Loucy (cell line): ENCODE data around the gene LSM12.
"Not testable (repeated sequence)": the region's sequence is repeated elsewhere in the genome, so short reads cannot be mapped to it uniquely, and the experiment has no call there.

Experiments
- H2AFZ ChIP-seq: fragments of 200-600 bp; sonication (generic); 2 replicates; pipeline ENCODE4 v1.6.0; 2016; ENCODE audit warnings: antibody characterized with exemption, mild to moderate bottlenecking, low read length, moderate library complexity
- H3F3A ChIP-seq: fragments of 200-600 bp; 2 replicates; pipeline ENCODE4 v1.6.0; 2016; ENCODE audit warnings: antibody characterized with exemption, low read depth, mild to moderate bottlenecking
- H3K27me3 ChIP-seq: fragments of 200-600 bp; sonication (generic); 2 replicates; pipeline ENCODE4 v1.6.1; 2014; ENCODE audit warnings: low read length, mild to moderate bottlenecking; ENCODE audit not compliant: insufficient read depth, poor library complexity, severe bottlenecking
- H3K36me3 ChIP-seq: fragments of 200-600 bp; sonication (generic); 2 replicates; pipeline ENCODE4 v1.6.1; 2016; ENCODE audit warnings: low read length; ENCODE audit not compliant: insufficient read depth
- H3K4me1 ChIP-seq: fragments of 200-600 bp; sonication (generic); 2 replicates; pipeline ENCODE4 v1.5.1; 2014; ENCODE audit warnings: low read length, mild to moderate bottlenecking; ENCODE audit not compliant: insufficient read depth, poor library complexity, severe bottlenecking
- H3K4me2 ChIP-seq: fragments of 200-600 bp; sonication (generic); 2 replicates; pipeline ENCODE4 v1.6.0; 2014; ENCODE audit warnings: antibody characterized with exemption, low read length, low read depth, mild to moderate bottlenecking; ENCODE audit not compliant: poor library complexity, severe bottlenecking
- H3K4me3 ChIP-seq: fragments of 200-600 bp; sonication (generic); 2 replicates; pipeline ENCODE4 v1.5.1; 2014; ENCODE audit warnings: low read length, mild to moderate bottlenecking, mixed read lengths; ENCODE audit not compliant: poor library complexity, severe bottlenecking
- H3K79me2 ChIP-seq: fragments of 200-600 bp; sonication (generic); 2 replicates; pipeline ENCODE4 v1.6.1; 2014; ENCODE audit warnings: low read length; ENCODE audit not compliant: insufficient read depth
- H3K9ac ChIP-seq: fragments of 200-600 bp; sonication (generic); 2 replicates; pipeline ENCODE4 v1.6.0; 2014; ENCODE audit warnings: mild to moderate bottlenecking, low read depth, low read length, moderate library complexity; ENCODE audit not compliant: poor library complexity, severe bottlenecking
- H3K9me2 ChIP-seq: fragments of 200-600 bp; sonication (generic); replicated peaks from 2 replicates; pipeline ENCODE4 v1.6.1; 2016; ENCODE audit warnings: low read depth, low read length, mixed read lengths
- H3K9me3 ChIP-seq: fragments of 200-600 bp; sonication (generic); 2 replicates; pipeline ENCODE4 v1.6.1; 2014; ENCODE audit warnings: mild to moderate bottlenecking, antibody characterized with exemption, low read length, low read depth; ENCODE audit not compliant: insufficient read depth
- H4K20me1 ChIP-seq: fragments of 200-600 bp; sonication (generic); 2 replicates; pipeline ENCODE4 v1.6.0; 2014; ENCODE audit warnings: antibody characterized with exemption, low read length, mild to moderate bottlenecking; ENCODE audit not compliant: insufficient read depth, poor library complexity, severe bottlenecking
- CTCF ChIP-seq: fragments of 200-600 bp; sonication (generic); conservative IDR thresholded peaks from 2 replicates; pipeline ENCODE4 v1.5.1; 2014; ENCODE audit warnings: mild to moderate bottlenecking, antibody characterized with exemption, low read length
- EZH2phosphoT487 ChIP-seq: fragments of 200-600 bp; IDR thresholded peaks from 2 replicates; pipeline ENCODE4 v1.6.1; 2018; ENCODE audit warnings: antibody characterized with exemption, mild to moderate bottlenecking, moderate library complexity, borderline replicate concordance

The LSM12 gene

GRCh38 chr17:44039829-44040635, 26.4 kb downstream of the LSM12 start:
- H3K36me3 ChIP-seq = peaks cover 41% of the 10 kb centered on the region; the same call in 1 of the 2 replicates
- H3K9ac ChIP-seq = no peak overlapping the region
- no peaks in the 10 kb centered on the region for H3K9me2 ChIP-seq
- H3K4me1 ChIP-seq = no peaks in the 10 kb centered on the region
- H2AFZ ChIP-seq = no peak overlapping the region
- H3F3A ChIP-seq = no peaks in the 10 kb centered on the region
- no peak overlapping the region for H3K4me2 ChIP-seq
- no peaks in the 10 kb centered on the region for H3K27me3 ChIP-seq
- H4K20me1 ChIP-seq = peaks cover 30% of the 10 kb centered on the region
- no peak overlapping the region for H3K4me3 ChIP-seq
- H3K9me3 ChIP-seq = no peaks in the 10 kb centered on the region
- H3K79me2 ChIP-seq = peaks cover 45% of the 10 kb centered on the region
- TF ChIP-seq EZH2phosphoT487 = no peak
- no peak for TF ChIP-seq CTCF

GRCh38 chr17:44038604-44039011, 27.9 kb downstream of the LSM12 start:
- Histone ChIP-seq H3K9me2 (no peaks in the 10 kb centered on the region), H2AFZ (no peak overlapping the region), H3K79me2 (peaks cover 32% of the 10 kb centered on the region), H3K9ac (no peak overlapping the region), H3K4me3 (no peak overlapping the region), H3F3A (no peaks in the 10 kb centered on the region), H3K36me3 (peaks cover 50% of the 10 kb centered on the region; the same call in 1 of the 2 replicates), H3K27me3 (no peaks in the 10 kb centered on the region), H3K9me3 (no peaks in the 10 kb centered on the region), H3K4me2 (no peak overlapping the region), H4K20me1 (peaks cover 19% of the 10 kb centered on the region), H3K4me1 (no peaks in the 10 kb centered on the region)
- TF ChIP-seq EZH2phosphoT487 (no peak), CTCF (no peak)

GRCh38 chr17:44037471-44037870, 29.0 kb downstream of the LSM12 start:
- Histone ChIP-seq H3K4me1 (no peaks in the 10 kb centered on the region), H3K79me2 (peaks cover 24% of the 10 kb centered on the region), H4K20me1 (peaks cover 19% of the 10 kb centered on the region), H3K9me3 (no peaks in the 10 kb centered on the region), H3K9me2 (no peaks in the 10 kb centered on the region), H3K4me2 (no peak overlapping the region), H3K36me3 (peaks cover 56% of the 10 kb centered on the region; the same call in 1 of the 2 replicates), H2AFZ (no peak overlapping the region), H3F3A (no peaks in the 10 kb centered on the region), H3K9ac (no peak overlapping the region), H3K4me3 (no peak overlapping the region), H3K27me3 (no peaks in the 10 kb centered on the region)
- no peak for TF ChIP-seq CTCF
- TF ChIP-seq EZH2phosphoT487 = no peak

- not testable (repeated sequence) for H3K27me3 ChIP-seq, H3K9me3 ChIP-seq, H3K9me2 ChIP-seq, H3K4me3 ChIP-seq, H3K4me2 ChIP-seq, H3K79me2 ChIP-seq, H3K9ac ChIP-seq, H3F3A ChIP-seq, H3K4me1 ChIP-seq, H2AFZ ChIP-seq, H4K20me1 ChIP-seq
- peaks cover 63% of the 10 kb centered on the region; the same call in 1 of the 2 replicates for H3K36me3 ChIP-seq
Measured at GRCh38 chr17:44034688-44035087, 31.8 kb downstream of the LSM12 start.
